Epithelial cell of proximal tubule (primary cell): ENCODE results near the gene OR4N5. TPM values are rescaled to one million over a fixed set of nuclear protein-coding genes. Genes with fewer than 3 reads are reported as not detected.
"Not testable (repeated sequence)": the region's sequence is repeated elsewhere in the genome, so short reads cannot be mapped to it uniquely, and the experiment has no call there.

ENCODE experiments used
- DNase-seq: peaks from one replicate; pipeline ENCODE4 v3.0.0-alpha.2; 2011; ENCODE audit warnings: low read depth
- H3K4me3 ChIP-seq: 2 replicates; pipeline ENCODE4 v1.5.1; 2011; ENCODE audit warnings: low read depth, mild to moderate bottlenecking, low read length
- total RNA-seq: library from RNA; depleted of rRNA; stranded (reverse); fragments of >200 nt; gene quantifications from 2 replicates; pipeline ENCODE4 v1.2.3, GENCODE V29; 2015
- TF ChIP-seq, protein P1 (sequence below): conservative IDR thresholded peaks from 2 replicates; pipeline ENCODE4 v1.5.1; 2012; ENCODE audit warnings: low read depth, mild to moderate bottlenecking, low read length

OR4N5 gene
- total RNA-seq, 1 donor from 2014 or later = not detected

DNA sequence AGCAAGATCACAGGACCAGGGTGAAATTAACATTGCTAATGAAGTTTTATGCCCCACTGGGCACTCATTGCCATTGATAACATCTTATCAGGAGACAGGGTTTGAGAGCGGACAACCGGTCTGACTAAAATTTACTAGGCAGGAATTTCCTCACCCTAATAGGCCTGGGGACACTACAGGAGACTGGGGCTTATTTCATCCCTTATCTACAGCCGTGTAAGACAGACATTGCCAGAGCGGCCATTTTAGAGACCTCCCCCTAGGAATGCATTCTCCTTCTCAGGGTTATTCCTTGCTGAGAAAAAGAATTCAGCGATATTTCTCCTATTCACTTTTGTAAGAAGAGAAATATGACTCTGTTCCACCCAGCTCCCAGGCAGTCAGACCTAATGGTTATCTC is 19.8 kb upstream of the OR4N5 start:
- TF ChIP-seq, protein P1, sequence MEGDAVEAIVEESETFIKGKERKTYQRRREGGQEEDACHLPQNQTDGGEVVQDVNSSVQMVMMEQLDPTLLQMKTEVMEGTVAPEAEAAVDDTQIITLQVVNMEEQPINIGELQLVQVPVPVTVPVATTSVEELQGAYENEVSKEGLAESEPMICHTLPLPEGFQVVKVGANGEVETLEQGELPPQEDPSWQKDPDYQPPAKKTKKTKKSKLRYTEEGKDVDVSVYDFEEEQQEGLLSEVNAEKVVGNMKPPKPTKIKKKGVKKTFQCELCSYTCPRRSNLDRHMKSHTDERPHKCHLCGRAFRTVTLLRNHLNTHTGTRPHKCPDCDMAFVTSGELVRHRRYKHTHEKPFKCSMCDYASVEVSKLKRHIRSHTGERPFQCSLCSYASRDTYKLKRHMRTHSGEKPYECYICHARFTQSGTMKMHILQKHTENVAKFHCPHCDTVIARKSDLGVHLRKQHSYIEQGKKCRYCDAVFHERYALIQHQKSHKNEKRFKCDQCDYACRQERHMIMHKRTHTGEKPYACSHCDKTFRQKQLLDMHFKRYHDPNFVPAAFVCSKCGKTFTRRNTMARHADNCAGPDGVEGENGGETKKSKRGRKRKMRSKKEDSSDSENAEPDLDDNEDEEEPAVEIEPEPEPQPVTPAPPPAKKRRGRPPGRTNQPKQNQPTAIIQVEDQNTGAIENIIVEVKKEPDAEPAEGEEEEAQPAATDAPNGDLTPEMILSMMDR = no peak
- no peak for DNase-seq
- no peak overlapping the region for H3K4me3 ChIP-seq

DNA sequence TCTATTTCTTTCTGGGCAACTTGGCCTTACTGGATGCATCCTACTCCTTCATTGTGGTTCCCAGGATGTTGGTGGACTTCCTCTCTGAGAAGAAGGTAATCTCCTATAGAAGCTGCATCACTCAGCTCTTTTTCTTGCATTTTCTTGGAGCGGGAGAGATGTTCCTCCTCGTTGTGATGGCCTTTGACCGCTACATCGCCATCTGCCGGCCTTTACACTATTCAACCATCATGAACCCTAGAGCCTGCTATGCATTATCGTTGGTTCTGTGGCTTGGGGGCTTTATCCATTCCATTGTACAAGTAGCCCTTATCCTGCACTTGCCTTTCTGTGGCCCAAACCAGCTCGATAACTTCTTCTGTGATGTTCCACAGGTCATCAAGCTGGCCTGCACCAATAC is 5.3 kb downstream of the OR4N5 start:
- TF ChIP-seq, protein P1 = no peak
- DNase-seq = no peak
- H3K4me3 ChIP-seq = no peak overlapping the region

DNA sequence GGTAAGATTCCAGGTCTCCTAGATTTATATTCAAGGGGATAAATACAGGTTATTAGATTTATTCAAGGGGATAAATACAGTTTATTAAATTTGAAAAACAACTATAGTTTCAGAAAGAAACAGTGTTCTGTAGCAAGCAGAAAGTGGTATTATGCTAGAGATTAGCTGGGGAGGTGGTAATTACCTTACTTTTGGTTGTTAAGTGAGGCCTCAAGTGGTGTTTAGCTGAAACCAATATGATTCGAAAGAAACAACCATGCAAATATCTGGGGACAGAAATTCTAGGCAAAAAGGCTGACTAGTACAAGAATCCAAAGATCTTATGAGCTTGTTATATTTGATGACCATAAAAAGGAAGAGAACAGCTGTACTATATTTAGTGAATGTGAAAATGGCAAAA is 6.2 kb downstream of the OR4N5 start:
- DNase-seq = no peak
- TF ChIP-seq, protein P1 = no peak
- no peak overlapping the region for H3K4me3 ChIP-seq

DNA sequence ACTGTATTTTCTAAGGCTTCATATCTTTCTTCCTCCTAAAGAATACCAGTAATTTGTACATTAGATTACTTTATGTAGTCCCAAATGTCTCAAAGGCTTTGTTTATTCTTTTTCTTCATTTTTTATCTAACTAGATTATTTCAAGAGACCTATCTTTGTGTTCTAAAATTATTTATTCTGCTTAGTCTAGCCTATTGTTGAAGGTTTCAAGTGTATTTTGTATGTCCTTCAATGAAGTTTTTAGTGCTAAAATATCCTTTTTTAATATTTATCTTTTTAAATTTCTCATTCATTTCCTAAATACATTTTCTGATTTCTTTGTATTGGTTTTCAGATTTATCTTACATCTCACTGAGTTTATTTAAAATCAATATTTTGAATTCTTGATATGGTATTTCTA is 25.8 kb downstream of the OR4N5 start:
- no peak for DNase-seq
- TF ChIP-seq, protein P1 = no peak
- no peak overlapping the region for H3K4me3 ChIP-seq

DNA sequence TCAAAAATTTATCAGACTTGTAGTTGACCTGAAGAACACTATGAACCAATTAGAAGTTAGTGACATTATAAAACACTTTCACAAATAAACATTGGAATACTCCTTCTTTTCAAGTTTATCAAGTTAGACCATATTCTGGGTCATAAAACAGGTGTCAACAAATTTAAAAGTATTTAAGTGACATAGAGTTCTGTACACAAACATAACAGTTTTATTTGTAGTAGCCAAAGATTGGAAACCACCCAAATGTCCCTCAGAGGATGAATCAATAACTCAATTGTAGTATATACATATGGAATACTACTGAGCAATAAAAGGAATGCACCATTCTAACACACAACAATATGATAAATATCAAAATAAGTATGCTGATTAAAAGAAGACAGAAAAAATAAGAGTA is 28.5 kb downstream of the OR4N5 start:
- no peak for DNase-seq
- H3K4me3 ChIP-seq = no peak overlapping the region
- TF ChIP-seq, protein P1 = no peak

DNA sequence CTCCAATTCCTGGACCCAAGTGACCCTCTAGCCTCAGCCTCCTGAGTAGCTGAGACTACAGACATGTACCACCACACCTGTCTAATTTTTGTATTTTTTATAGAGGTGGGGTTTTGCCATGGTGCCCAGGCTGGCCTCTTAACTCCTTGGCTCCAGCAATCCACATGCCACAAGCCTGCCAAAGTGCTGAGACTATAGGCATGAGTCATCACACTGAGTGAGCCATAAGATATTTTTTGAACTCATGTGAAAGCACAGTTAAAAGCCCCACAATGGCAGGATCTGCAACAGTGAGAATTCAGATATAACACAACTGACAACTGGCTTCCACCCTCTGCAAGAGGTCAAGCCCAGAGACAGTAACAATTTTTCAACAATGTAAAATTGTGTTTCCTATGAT is 31.2 kb downstream of the OR4N5 start:
- DNase-seq = peak; percentile 2
- H3K4me3 ChIP-seq = not testable (repeated sequence)

DNA sequence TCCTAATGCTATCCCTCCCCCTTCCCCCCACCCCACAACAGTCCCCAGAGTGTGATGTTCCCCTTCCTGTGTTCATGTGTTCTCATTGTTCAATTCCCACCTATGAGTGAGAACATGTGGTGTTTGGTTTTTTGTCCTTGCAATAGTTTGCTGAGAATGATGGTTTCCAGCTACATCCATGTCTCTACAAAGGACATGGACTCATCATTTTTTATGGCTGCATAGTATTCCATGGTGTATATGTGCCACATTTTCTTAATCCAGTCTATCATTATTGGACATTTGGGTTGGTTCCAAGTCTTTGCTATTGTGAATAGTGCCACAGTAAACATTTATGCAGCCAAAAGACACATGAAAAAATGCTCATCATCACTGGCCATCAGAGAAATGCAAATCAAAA is 35.6 kb downstream of the OR4N5 start:
- not testable (repeated sequence) for DNase-seq

DNA sequence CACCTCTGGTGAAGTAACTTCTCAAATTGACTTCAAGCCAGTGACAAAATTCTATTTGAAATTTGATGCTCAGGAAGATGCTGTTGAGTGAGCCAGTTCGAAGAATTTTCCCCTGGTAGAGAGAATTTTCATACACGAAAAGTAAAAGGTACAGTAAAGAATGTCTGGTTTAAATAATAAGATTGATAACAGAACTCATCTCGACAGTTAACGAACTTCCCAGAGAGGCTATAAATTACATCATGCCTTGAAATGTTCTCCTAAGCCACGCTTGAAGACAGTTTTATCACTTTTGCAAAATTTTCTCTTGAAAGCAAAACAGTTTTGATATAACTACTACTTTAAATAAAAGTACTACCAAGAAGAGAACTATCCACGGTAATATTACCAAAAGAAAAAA is 37.7 kb downstream of the OR4N5 start:
- no peak for DNase-seq
- no peak overlapping the region for H3K4me3 ChIP-seq
- TF ChIP-seq, protein P1 = no peak

More for the DNA sequence above, 35.6 kb downstream of the OR4N5 start:
- not testable (repeated sequence) for H3K4me3 ChIP-seq
